Measurements from ENCODE around the gene PAFAH1B1.

PAFAH1B1 gene

GRCh38 chr17:2723997-2724783 is 130.7 kb downstream of the PAFAH1B1 start:
- no peaks in the 10 kb centered on the region for H3K9me2 ChIP-seq (replicated peaks; ENCODE audit: control insufficient read depth, low read length)
- H3K4me3 ChIP-seq (ENCODE audit: low read length), result no peak overlapping the region
- no peaks in the 10 kb centered on the region for H4K20me1 ChIP-seq (ENCODE audit: control insufficient read depth, insufficient read depth, low read depth, low read length)
- TF ChIP-seq CTCF (IDR thresholded peaks at IDR 0.05; ENCODE audit: low read depth, low read length, poor library complexity, severe bottlenecking) (no peak), EZH2phosphoT487 (IDR thresholded peaks at IDR 0.05; ENCODE audit: borderline replicate concordance, low read length) (no peak)
- H3K4me1 ChIP-seq (ENCODE audit: control insufficient read depth, low read length), result peaks cover 3% of the 10 kb centered on the region; the same call in 1 of the 2 replicates
- H3K36me3 ChIP-seq (ENCODE audit: control insufficient read depth, low read length), result no peaks in the 10 kb centered on the region
- 0 out of 2 replicates have a peak, but pooled peaks cover 3% of the 10 kb centered on the region for H3F3A ChIP-seq (ENCODE audit: control insufficient read depth, insufficient read depth)
- no peaks in the 10 kb centered on the region for H3K79me2 ChIP-seq (ENCODE audit: control insufficient read depth, low read length)
- H3K27me3 ChIP-seq (ENCODE audit: control insufficient read depth, low read length), result peaks cover 3% of the 10 kb centered on the region; the same call in 1 of the 2 replicates
- H3K4me2 ChIP-seq (ENCODE audit: low read length), result no peak overlapping the region
- no peak overlapping the region for H3K27ac ChIP-seq (ENCODE audit: low read depth, low read length)
- no peaks in the 10 kb centered on the region for H3K9me3 ChIP-seq (ENCODE audit: control insufficient read depth, insufficient read depth, low read length)

GRCh38 chr17:2724784-2725164 is 131.3 kb downstream of the PAFAH1B1 start:
- Histone ChIP-seq H3K27me3 (ENCODE audit: control insufficient read depth, low read length) (peaks cover 3% of the 10 kb centered on the region; the same call in 1 of the 2 replicates), H3K4me2 (ENCODE audit: low read length) (no peak overlapping the region), H4K20me1 (ENCODE audit: control insufficient read depth, insufficient read depth, low read depth, low read length) (no peaks in the 10 kb centered on the region), H3K9me3 (ENCODE audit: control insufficient read depth, insufficient read depth, low read length) (no peaks in the 10 kb centered on the region), H3K27ac (ENCODE audit: low read depth, low read length) (no peak overlapping the region), H3K4me3 (ENCODE audit: low read length) (no peak overlapping the region), H3K36me3 (ENCODE audit: control insufficient read depth, low read length) (no peaks in the 10 kb centered on the region), H3K79me2 (ENCODE audit: control insufficient read depth, low read length) (no peaks in the 10 kb centered on the region), H3K4me1 (ENCODE audit: control insufficient read depth, low read length) (peaks cover 3% of the 10 kb centered on the region; the same call in 1 of the 2 replicates), H3F3A (ENCODE audit: control insufficient read depth, insufficient read depth) (0 out of 2 replicates have a peak, but pooled peaks cover 3% of the 10 kb centered on the region), H3K9me2 (replicated peaks; ENCODE audit: control insufficient read depth, low read length) (no peaks in the 10 kb centered on the region)
- TF ChIP-seq CTCF (IDR thresholded peaks at IDR 0.05; ENCODE audit: low read depth, low read length, poor library complexity, severe bottlenecking), result no peak
- TF ChIP-seq EZH2phosphoT487 (IDR thresholded peaks at IDR 0.05; ENCODE audit: borderline replicate concordance, low read length), result no peak

- Histone ChIP-seq H3F3A (ENCODE audit: control insufficient read depth, insufficient read depth) (no peaks in the 10 kb centered on the region), H3K4me1 (ENCODE audit: control insufficient read depth, low read length) (peaks cover 3% of the 10 kb centered on the region; the same call in 1 of the 2 replicates), H3K27ac (ENCODE audit: low read depth, low read length) (no peak overlapping the region), H3K27me3 (ENCODE audit: control insufficient read depth, low read length) (peaks cover 4% of the 10 kb centered on the region; the same call in 1 of the 2 replicates), H4K20me1 (ENCODE audit: control insufficient read depth, insufficient read depth, low read depth, low read length) (no peaks in the 10 kb centered on the region), H3K4me3 (ENCODE audit: low read length) (no peak overlapping the region), H3K36me3 (ENCODE audit: control insufficient read depth, low read length) (no peaks in the 10 kb centered on the region), H3K79me2 (ENCODE audit: control insufficient read depth, low read length) (no peaks in the 10 kb centered on the region), H3K4me2 (ENCODE audit: low read length) (no peak overlapping the region), H3K9me2 (replicated peaks; ENCODE audit: control insufficient read depth, low read length) (no peaks in the 10 kb centered on the region), H3K9me3 (ENCODE audit: control insufficient read depth, insufficient read depth, low read length) (no peaks in the 10 kb centered on the region)
- TF ChIP-seq CTCF (IDR thresholded peaks at IDR 0.05; ENCODE audit: low read depth, low read length, poor library complexity, severe bottlenecking) (no peak), EZH2phosphoT487 (IDR thresholded peaks at IDR 0.05; ENCODE audit: borderline replicate concordance, low read length) (no peak)
Measured at GRCh38 chr17:2730764-2731353, 137.4 kb downstream of the PAFAH1B1 start.

Measured in DOHH2 (cell line).